Neural progenitor cell (in vitro differentiated cells): ENCODE data around the gene MTREX. TPM values are rescaled to one million over a fixed set of nuclear protein-coding genes. Genes with fewer than 3 reads are reported as not detected.

Experiments
- DNase-seq: peaks from one replicate; pipeline ENCODE4 v3.0.0-alpha.2; 2016; ENCODE audit warnings: low spot score
- H2AFZ ChIP-seq: fragments of 200-600 bp; sonication (generic); replicated peaks from 2 replicates; pipeline ENCODE4 v1.6.1; 2016; ENCODE audit warnings: antibody characterized with exemption
- H3F3A ChIP-seq: fragments of 200-600 bp; sonication (generic); 2 replicates; pipeline ENCODE4 v1.6.1; 2016; ENCODE audit warnings: antibody characterized with exemption, low read depth
- H3K27ac ChIP-seq: fragments of 200-600 bp; sonication (generic); 2 replicates; pipeline ENCODE4 v1.5.1; 2016; ENCODE audit warnings: mild to moderate bottlenecking
- H3K27me3 ChIP-seq: fragments of 200-600 bp; sonication (generic); 2 replicates; pipeline ENCODE4 v1.6.1; 2016; ENCODE audit warnings: mild to moderate bottlenecking, moderate library complexity
- H3K36me3 ChIP-seq: fragments of 200-600 bp; sonication (generic); 2 replicates; pipeline ENCODE4 v1.5.1; 2016
- H3K4me1 ChIP-seq: fragments of 200-600 bp; sonication (generic); 2 replicates; pipeline ENCODE4 v1.6.1; 2016; ENCODE audit warnings: mixed run types
- H3K4me2 ChIP-seq: fragments of 200-600 bp; sonication (generic); 2 replicates; pipeline ENCODE4 v1.6.1; 2016
- H3K4me3 ChIP-seq: fragments of 200-600 bp; sonication (generic); 2 replicates; pipeline ENCODE4 v1.5.1; 2016
- H3K79me2 ChIP-seq: fragments of 200-600 bp; sonication (generic); 2 replicates; pipeline ENCODE4 v1.6.1; 2016; ENCODE audit warnings: low read depth
- H3K9ac ChIP-seq: fragments of 200-600 bp; sonication (generic); 2 replicates; pipeline ENCODE4 v1.6.1; 2016
- H3K9me3 ChIP-seq: fragments of 200-600 bp; sonication (generic); 2 replicates; pipeline ENCODE4 v1.5.1; 2016; ENCODE audit warnings: low read depth
- H4K20me1 ChIP-seq: fragments of 200-600 bp; sonication (generic); 2 replicates; pipeline ENCODE4 v1.6.1; 2016; ENCODE audit warnings: low read depth
- H3K27ac Mint-ChIP-seq: 3 replicates; pipeline ENCODE4 v1.8.0; 2021; ENCODE audit warnings: mixed read lengths
- H3K27me3 Mint-ChIP-seq: 2 replicates; pipeline ENCODE4 v1.8.0; 2022; ENCODE audit warnings: low read depth, mild to moderate bottlenecking, inconsistent platforms, moderate library complexity, mixed read lengths; ENCODE audit not compliant: insufficient read depth
- H3K36me3 Mint-ChIP-seq: 3 replicates; pipeline ENCODE4 v1.8.0; 2021; ENCODE audit warnings: mixed read lengths
- H3K4me1 Mint-ChIP-seq: 3 replicates; pipeline ENCODE4 v1.8.0; 2021; ENCODE audit warnings: mixed read lengths
- H3K4me3 Mint-ChIP-seq: 3 replicates; pipeline ENCODE4 v1.8.0; 2021; ENCODE audit warnings: mild to moderate bottlenecking, moderate library complexity, mixed read lengths
- H3K9me3 Mint-ChIP-seq: 3 replicates; pipeline ENCODE4 v1.8.0; 2020; ENCODE audit warnings: mixed read lengths
- EZH2 ChIP-seq: fragments of 200-600 bp; sonication (generic); IDR thresholded peaks from 2 replicates; pipeline ENCODE4 v1.6.1; 2017; ENCODE audit warnings: antibody characterized with exemption, mild to moderate bottlenecking, moderate library complexity
- EZH2phosphoT487 ChIP-seq: fragments of 200-600 bp; sonication (generic); IDR thresholded peaks from 2 replicates; pipeline ENCODE4 v1.6.1; 2017; ENCODE audit warnings: antibody characterized with exemption
- total RNA-seq: library from RNA; depleted of rRNA; stranded (reverse); fragments of >200 nt; gene quantifications from 2 replicates; pipeline ENCODE4 v1.2.3, GENCODE V29; 2015; ENCODE audit warnings: low replicate concordance
- TF ChIP-seq, protein P1 (sequence below): fragments of 200-600 bp; sonication (generic); IDR thresholded peaks from 2 replicates; pipeline ENCODE4 v1.5.1; 2017; ENCODE audit warnings: antibody characterized with exemption, mild to moderate bottlenecking

The MTREX gene
- total RNA-seq, 1 donor from 2014 or later, result 198 TPM

DNA sequence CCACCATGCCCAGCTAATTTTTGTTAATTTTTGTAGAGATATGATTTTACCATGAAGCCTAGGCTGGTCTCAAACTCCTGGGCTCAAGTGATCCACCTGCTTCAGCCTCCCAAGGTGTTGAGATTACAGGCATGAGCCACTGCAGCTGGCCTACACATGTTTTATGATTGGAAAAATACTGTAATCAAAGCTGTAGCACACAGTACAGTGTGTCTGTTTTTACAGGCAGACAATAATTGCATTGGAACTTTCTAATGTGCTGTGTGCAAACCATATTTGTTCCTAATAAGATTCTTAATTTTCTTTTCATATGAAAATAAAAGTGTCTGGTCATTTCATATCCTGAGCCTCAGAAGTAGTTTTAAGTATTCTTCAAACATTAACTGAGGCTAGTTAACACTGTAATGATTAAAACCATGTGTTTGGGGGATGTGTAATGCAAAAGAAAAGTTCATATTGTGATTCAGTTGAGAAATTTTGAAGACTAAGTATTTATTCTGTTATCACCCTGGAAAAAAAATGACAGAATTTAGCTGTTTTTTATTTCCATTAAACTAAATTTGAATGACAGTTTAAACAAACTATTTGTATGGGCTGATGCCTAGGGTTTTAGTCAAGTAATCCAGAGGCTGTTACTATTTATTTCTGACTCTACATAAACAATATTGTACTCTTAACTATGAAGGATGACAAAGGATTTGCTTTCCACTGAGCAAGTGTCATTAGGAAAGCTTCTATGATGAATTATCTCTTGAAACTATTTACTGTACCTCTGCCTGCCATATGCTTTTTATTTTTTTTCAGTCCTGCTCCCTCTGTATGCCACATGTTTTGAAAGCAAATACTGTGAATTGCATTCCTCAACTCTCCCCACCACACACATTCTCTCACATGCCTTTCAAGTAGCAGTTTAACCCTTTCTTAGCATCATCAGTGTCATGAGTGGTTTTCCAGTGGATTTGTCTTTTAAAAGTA, 111.5 kb downstream of the MTREX start:
- H3K4me2 ChIP-seq, result no peak overlapping the region
- H3K27ac ChIP-seq, result no peak overlapping the region
- H3K4me1 ChIP-seq, result no peaks in the 10 kb centered on the region
- no peaks in the 10 kb centered on the region for H3K9me3 ChIP-seq
- H3F3A ChIP-seq, result no peaks in the 10 kb centered on the region
- DNase-seq, result no peak
- H3K79me2 ChIP-seq, result no peaks in the 10 kb centered on the region
- H3K9me3 Mint-ChIP-seq, result no peaks in the 10 kb centered on the region
- peaks cover 4% of the 10 kb centered on the region for H3K4me1 Mint-ChIP-seq
- no peaks in the 10 kb centered on the region for H3K27me3 ChIP-seq
- no peak overlapping the region for H2AFZ ChIP-seq
- H3K36me3 Mint-ChIP-seq, result peaks cover 15% of the 10 kb centered on the region
- TF ChIP-seq EZH2phosphoT487, result no peak
- TF ChIP-seq EZH2, result no peak
- TF ChIP-seq, protein P1, sequence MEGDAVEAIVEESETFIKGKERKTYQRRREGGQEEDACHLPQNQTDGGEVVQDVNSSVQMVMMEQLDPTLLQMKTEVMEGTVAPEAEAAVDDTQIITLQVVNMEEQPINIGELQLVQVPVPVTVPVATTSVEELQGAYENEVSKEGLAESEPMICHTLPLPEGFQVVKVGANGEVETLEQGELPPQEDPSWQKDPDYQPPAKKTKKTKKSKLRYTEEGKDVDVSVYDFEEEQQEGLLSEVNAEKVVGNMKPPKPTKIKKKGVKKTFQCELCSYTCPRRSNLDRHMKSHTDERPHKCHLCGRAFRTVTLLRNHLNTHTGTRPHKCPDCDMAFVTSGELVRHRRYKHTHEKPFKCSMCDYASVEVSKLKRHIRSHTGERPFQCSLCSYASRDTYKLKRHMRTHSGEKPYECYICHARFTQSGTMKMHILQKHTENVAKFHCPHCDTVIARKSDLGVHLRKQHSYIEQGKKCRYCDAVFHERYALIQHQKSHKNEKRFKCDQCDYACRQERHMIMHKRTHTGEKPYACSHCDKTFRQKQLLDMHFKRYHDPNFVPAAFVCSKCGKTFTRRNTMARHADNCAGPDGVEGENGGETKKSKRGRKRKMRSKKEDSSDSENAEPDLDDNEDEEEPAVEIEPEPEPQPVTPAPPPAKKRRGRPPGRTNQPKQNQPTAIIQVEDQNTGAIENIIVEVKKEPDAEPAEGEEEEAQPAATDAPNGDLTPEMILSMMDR, result no peak
- no peaks in the 10 kb centered on the region for H3K27me3 Mint-ChIP-seq
- H3K27ac Mint-ChIP-seq, result no peak overlapping the region
- no peak overlapping the region for H3K9ac ChIP-seq
- no peak overlapping the region for H3K4me3 ChIP-seq
- H3K36me3 ChIP-seq, result peaks cover 2% of the 10 kb centered on the region
- H4K20me1 ChIP-seq, result no peaks in the 10 kb centered on the region
- H3K4me3 Mint-ChIP-seq, result no peak overlapping the region

DNA sequence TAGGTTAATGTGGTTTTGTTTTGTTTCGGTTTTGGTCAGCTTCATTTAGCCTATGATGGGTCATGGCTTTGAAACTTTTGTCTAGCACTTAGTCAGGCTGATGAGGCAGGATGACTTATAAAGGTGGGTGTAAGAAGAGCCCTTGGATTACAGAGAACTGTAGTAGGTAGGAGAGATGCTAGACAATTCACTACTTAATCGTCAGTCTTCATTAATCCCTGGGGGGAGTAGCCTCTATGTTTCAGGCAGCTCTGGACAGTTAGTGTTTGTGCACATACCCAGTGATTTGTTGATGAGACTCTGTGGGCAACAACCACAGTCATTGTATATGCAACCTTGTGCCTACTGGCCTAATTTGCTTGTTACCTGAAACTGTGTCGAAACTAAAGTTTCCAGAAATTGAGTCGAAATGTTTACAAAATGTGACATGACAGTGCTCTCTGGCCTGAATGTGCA, 113.3 kb downstream of the MTREX start:
- DNase-seq, result no peak
- Histone ChIP-seq H3K4me2 (no peak overlapping the region), H3K9me3 (no peaks in the 10 kb centered on the region), H3K79me2 (no peaks in the 10 kb centered on the region), H2AFZ (no peak overlapping the region), H3K27me3 (no peaks in the 10 kb centered on the region), H3K27ac (no peak overlapping the region), H3K4me3 (no peak overlapping the region), H4K20me1 (no peaks in the 10 kb centered on the region), H3K9ac (no peak overlapping the region), H3F3A (no peaks in the 10 kb centered on the region), H3K36me3 (no peaks in the 10 kb centered on the region), H3K4me1 (no peaks in the 10 kb centered on the region)
- Mint-ChIP-seq H3K27ac (no peak overlapping the region), H3K27me3 (no peaks in the 10 kb centered on the region), H3K9me3 (no peaks in the 10 kb centered on the region), H3K4me1 (peaks cover 4% of the 10 kb centered on the region), H3K36me3 (peaks cover 20% of the 10 kb centered on the region), H3K4me3 (no peak overlapping the region)
- TF ChIP-seq, protein P1, result no peak
- TF ChIP-seq EZH2phosphoT487 (no peak), EZH2 (no peak)

GRCh38 chr5:55426455-55426854, 118.7 kb downstream of the MTREX start:
- Mint-ChIP-seq H3K27ac (no peak overlapping the region), H3K9me3 (peaks cover 21% of the 10 kb centered on the region), H3K4me1 (no peaks in the 10 kb centered on the region), H3K27me3 (no peaks in the 10 kb centered on the region), H3K36me3 (peaks cover 62% of the 10 kb centered on the region), H3K4me3 (no peak overlapping the region)
- Histone ChIP-seq H3K4me3 (no peak overlapping the region), H2AFZ (no peak overlapping the region), H3K4me2 (no peak overlapping the region), H3K9ac (no peak overlapping the region), H3K9me3 (no peaks in the 10 kb centered on the region), H3K27ac (no peak overlapping the region), H3K27me3 (no peaks in the 10 kb centered on the region), H4K20me1 (no peaks in the 10 kb centered on the region), H3K4me1 (no peaks in the 10 kb centered on the region), H3K36me3 (peaks cover 7% of the 10 kb centered on the region), H3F3A (no peaks in the 10 kb centered on the region), H3K79me2 (no peaks in the 10 kb centered on the region)
- DNase-seq, result no peak
- TF ChIP-seq EZH2 (no peak), EZH2phosphoT487 (no peak)
- TF ChIP-seq, protein P1, result no peak
